ENCODE measurements around the gene ZNF814.
"Not testable (repeated sequence)": the region's sequence is repeated elsewhere in the genome, so short reads cannot be mapped to it uniquely, and the experiment has no call there.

GRCh38 chr19:57823155-57823554 is 65.7 kb downstream of the ZNF814 start:
- TF ChIP-seq EZH2phosphoT487 (IDR thresholded peaks at IDR 0.05; ENCODE audit: insufficient read depth, low read depth); EZH2 (IDR thresholded peaks at IDR 0.05; ENCODE audit: insufficient read depth, poor library complexity, severe bottlenecking): not testable (repeated sequence)
